ENCODE data around the gene DHX8.

GRCh38 chr17:43443381-43443780 is 40.4 kb upstream of the DHX8 start:
- TF ChIP-seq POLR2A (IDR thresholded peaks at IDR 0.05; ENCODE audit: low read depth, low read length) (no peak), POLR2AphosphoS5 (IDR thresholded peaks at IDR 0.05; ENCODE audit: low read depth, low read length) (no peak)
